OCI-LY1 (cell line): ENCODE data around the gene NHLRC3.
A peak's percentile ranks its signal among the peaks of the same experiment; 100 is the strongest.

Experiments used
- H2AFZ ChIP-seq: fragments of 200-600 bp; sonication (generic), shearing (Covaris generic); 2 replicates; pipeline ENCODE4 v1.6.0; 2014; ENCODE audit warnings: antibody characterized with exemption, mild to moderate bottlenecking, low read length
- H3F3A ChIP-seq: fragments of 200-600 bp; sonication (generic), shearing (Covaris generic); 2 replicates; pipeline ENCODE4 v1.6.0; 2014; ENCODE audit warnings: mild to moderate bottlenecking, antibody characterized with exemption, low read length, moderate library complexity; ENCODE audit not compliant: insufficient read depth
- H3K27ac ChIP-seq: fragments of 200-600 bp; sonication (generic); 2 replicates; pipeline ENCODE4 v1.5.1; 2014; ENCODE audit warnings: low read length, mixed run types, mild to moderate bottlenecking, low read depth; ENCODE audit not compliant: poor library complexity, severe bottlenecking
- H3K27me3 ChIP-seq: fragments of 200-600 bp; sonication (generic); 2 replicates; pipeline ENCODE4 v1.6.0; 2014; ENCODE audit warnings: antibody characterized with exemption, mild to moderate bottlenecking, low read length, moderate library complexity; ENCODE audit not compliant: insufficient read depth
- H3K36me3 ChIP-seq: fragments of 200-600 bp; sonication (generic); 2 replicates; pipeline ENCODE4 v1.6.1; 2014; ENCODE audit warnings: mild to moderate bottlenecking, antibody characterized with exemption, low read length, moderate library complexity, mixed read lengths; ENCODE audit not compliant: insufficient read depth
- H3K4me1 ChIP-seq: fragments of 200-600 bp; sonication (generic); 2 replicates; pipeline ENCODE4 v1.5.1; 2014; ENCODE audit warnings: mild to moderate bottlenecking, low read length, moderate library complexity; ENCODE audit not compliant: insufficient read depth, severe bottlenecking
- H3K4me2 ChIP-seq: fragments of 200-600 bp; sonication (generic), shearing (Covaris generic); 2 replicates; pipeline ENCODE4 v1.6.1; 2014; ENCODE audit warnings: low read length
- H3K4me3 ChIP-seq: fragments of 200-600 bp; sonication (generic); 2 replicates; pipeline ENCODE4 v1.5.1; 2014; ENCODE audit warnings: low read length, low read depth, mild to moderate bottlenecking, mixed read lengths; ENCODE audit not compliant: poor library complexity, severe bottlenecking
- H3K79me2 ChIP-seq: fragments of 200-600 bp; shearing (Covaris generic); 2 replicates; pipeline ENCODE4 v1.6.1; 2016; ENCODE audit warnings: mixed run types, low read length, mixed read lengths; ENCODE audit not compliant: insufficient read depth
- H3K9ac ChIP-seq: fragments of 200-600 bp; sonication (generic), shearing (Covaris generic); 2 replicates; pipeline ENCODE4 v1.6.1; 2014; ENCODE audit warnings: mild to moderate bottlenecking, low read length, mixed read lengths
- H3K9me2 ChIP-seq: fragments of 200-600 bp; sonication (generic), shearing (Covaris generic); 2 replicates; pipeline ENCODE4 v1.6.1; 2014; ENCODE audit warnings: low read depth, mild to moderate bottlenecking, low read length, mixed read lengths
- H3K9me3 ChIP-seq: fragments of 200-600 bp; shearing (Covaris generic); 2 replicates; pipeline ENCODE4 v1.6.1; 2014; ENCODE audit warnings: low read length, mixed read lengths
- H4K20me1 ChIP-seq: fragments of 200-600 bp; sonication (generic), shearing (Covaris generic); 2 replicates; pipeline ENCODE4 v1.6.0; 2016; ENCODE audit warnings: mild to moderate bottlenecking, low read length; ENCODE audit not compliant: insufficient read depth
- CTCF ChIP-seq: fragments of 200-600 bp; sonication (generic), shearing (Covaris generic); IDR thresholded peaks from 2 replicates; pipeline ENCODE4 v1.5.1; 2017; ENCODE audit warnings: mild to moderate bottlenecking, antibody characterized with exemption, low read length, moderate library complexity, mixed read lengths
- EZH2 ChIP-seq: fragments of 200-600 bp; sonication (generic), shearing (Covaris generic); IDR thresholded peaks from 2 replicates; pipeline ENCODE4 v1.8.0; 2017; ENCODE audit warnings: borderline replicate concordance, mixed run types, mild to moderate bottlenecking, antibody characterized with exemption, low read length, moderate library complexity, mixed read lengths

The NHLRC3 gene

DNA sequence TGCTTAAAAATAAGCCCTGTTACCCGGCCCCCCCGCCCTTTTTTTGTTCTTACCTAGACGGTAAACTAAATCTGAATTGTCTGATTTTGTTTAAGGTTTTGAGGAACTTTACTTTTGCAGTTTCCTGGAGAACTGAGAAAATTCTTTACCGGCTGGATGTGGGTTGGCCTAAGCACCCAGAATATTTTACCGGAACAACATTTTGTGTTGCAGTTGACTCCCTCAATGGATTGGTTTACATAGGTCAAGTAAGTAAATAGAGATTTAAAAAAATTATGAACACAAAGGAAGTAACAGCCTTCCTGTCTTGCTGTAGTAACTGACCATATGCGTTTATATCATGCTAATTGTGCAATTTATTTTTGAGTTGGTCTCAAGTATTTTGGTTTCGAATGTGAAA is 785 bp downstream of the NHLRC3 start:
- Histone ChIP-seq H4K20me1 (no peaks in the 10 kb centered on the region), H3K9me3 (no peaks in the 10 kb centered on the region), H3K27ac (peak overlapping the region; percentile 68), H3K4me2 (peak overlapping the region; percentile 99), H3K4me3 (peak overlapping the region; percentile 96), H2AFZ (no peak overlapping the region), H3K36me3 (no peaks in the 10 kb centered on the region), H3K9ac (peak overlapping the region; percentile 79), H3K79me2 (peaks cover 34% of the 10 kb centered on the region), H3K27me3 (no peaks in the 10 kb centered on the region), H3K9me2 (no peaks in the 10 kb centered on the region), H3F3A (no peaks in the 10 kb centered on the region), H3K4me1 (peaks cover 33% of the 10 kb centered on the region)
- TF ChIP-seq EZH2 (no peak), CTCF (no peak)

DNA sequence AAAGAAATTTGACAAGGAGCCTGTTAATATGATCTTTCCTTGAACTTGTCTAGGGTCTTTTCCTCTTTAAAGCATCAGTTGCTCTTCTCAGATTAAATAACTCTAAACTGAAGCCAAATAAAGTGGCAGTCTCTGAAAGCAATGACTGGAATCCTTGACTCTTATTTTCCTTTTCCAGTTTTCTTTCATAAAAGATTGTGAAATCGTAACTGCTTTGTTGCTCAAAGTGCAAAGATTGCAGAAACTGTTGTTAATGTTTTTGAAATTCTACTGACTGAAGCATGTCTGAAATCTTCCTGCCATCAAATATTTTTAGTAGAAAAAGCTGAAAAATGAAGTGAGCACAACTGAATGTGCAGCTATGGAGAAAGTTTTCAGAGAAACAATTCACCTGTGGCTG is 1.9 kb downstream of the NHLRC3 start:
- Histone ChIP-seq H3K27me3 (no peaks in the 10 kb centered on the region), H3K4me2 (no peak overlapping the region), H3F3A (no peaks in the 10 kb centered on the region), H3K9me3 (no peaks in the 10 kb centered on the region), H3K36me3 (peaks cover 3% of the 10 kb centered on the region; the same call in 1 of the 2 replicates), H3K9ac (no peak overlapping the region), H3K4me1 (peaks cover 21% of the 10 kb centered on the region), H3K79me2 (peaks cover 22% of the 10 kb centered on the region), H3K9me2 (no peaks in the 10 kb centered on the region), H3K27ac (no peak overlapping the region), H4K20me1 (no peaks in the 10 kb centered on the region), H3K4me3 (no peak overlapping the region), H2AFZ (no peak overlapping the region)
- TF ChIP-seq CTCF (no peak), EZH2 (no peak)

DNA sequence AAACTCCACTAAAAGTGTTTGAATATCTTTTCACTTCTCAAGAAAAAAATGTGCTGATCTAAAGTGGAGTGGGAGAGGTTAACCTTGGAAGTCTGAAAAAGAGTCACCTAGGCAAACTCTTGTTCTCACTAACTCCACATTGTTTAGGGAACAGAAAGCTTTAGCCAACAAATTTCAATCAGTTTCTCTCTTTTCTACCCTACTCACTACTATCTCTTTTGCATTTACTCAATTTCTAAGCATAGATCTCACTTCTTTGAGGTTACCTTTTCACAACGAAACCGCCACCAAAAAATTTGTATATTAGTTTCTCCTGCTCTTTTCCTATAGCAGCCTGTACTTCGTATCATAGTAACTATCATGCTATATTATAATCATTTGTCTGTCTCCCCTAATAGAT is 6.3 kb downstream of the NHLRC3 start:
- Histone ChIP-seq H2AFZ (no peak overlapping the region), H3K79me2 (no peaks in the 10 kb centered on the region), H3F3A (no peaks in the 10 kb centered on the region), H3K9me2 (no peaks in the 10 kb centered on the region), H3K4me3 (no peak overlapping the region), H3K27ac (no peak overlapping the region), H3K27me3 (no peaks in the 10 kb centered on the region), H4K20me1 (no peaks in the 10 kb centered on the region), H3K4me1 (no peaks in the 10 kb centered on the region), H3K36me3 (peaks cover 3% of the 10 kb centered on the region; the same call in 1 of the 2 replicates), H3K9me3 (no peaks in the 10 kb centered on the region), H3K4me2 (no peak overlapping the region), H3K9ac (no peak overlapping the region)
- TF ChIP-seq CTCF (no peak), EZH2 (no peak)
